ENCODE results near the gene GSK3A.

DNA sequence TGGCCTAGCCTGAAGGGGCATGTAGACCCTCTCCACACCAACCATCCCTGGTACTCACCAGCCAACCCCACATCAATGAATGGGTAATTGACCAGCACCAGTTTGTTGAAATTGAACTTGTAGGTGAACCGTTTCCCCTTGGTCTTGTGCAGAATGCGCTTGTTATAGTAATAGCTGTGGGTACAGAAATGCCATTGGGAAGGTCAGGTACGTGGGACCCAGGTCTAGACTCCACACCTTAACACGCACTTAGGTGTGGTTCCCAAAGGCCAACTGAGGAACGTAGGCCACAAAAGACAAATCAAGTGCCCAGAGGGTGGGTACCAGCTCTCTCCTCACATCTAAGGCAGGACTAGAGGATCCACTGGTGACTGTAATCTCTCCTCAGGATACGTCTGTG lies 7.4 kb upstream of the GSK3A start:
- TF ChIP-seq, protein P1, sequence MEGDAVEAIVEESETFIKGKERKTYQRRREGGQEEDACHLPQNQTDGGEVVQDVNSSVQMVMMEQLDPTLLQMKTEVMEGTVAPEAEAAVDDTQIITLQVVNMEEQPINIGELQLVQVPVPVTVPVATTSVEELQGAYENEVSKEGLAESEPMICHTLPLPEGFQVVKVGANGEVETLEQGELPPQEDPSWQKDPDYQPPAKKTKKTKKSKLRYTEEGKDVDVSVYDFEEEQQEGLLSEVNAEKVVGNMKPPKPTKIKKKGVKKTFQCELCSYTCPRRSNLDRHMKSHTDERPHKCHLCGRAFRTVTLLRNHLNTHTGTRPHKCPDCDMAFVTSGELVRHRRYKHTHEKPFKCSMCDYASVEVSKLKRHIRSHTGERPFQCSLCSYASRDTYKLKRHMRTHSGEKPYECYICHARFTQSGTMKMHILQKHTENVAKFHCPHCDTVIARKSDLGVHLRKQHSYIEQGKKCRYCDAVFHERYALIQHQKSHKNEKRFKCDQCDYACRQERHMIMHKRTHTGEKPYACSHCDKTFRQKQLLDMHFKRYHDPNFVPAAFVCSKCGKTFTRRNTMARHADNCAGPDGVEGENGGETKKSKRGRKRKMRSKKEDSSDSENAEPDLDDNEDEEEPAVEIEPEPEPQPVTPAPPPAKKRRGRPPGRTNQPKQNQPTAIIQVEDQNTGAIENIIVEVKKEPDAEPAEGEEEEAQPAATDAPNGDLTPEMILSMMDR (IDR thresholded peaks at IDR 0.05; ENCODE audit: poor library complexity): no peak
- TF ChIP-seq EZH2phosphoT487 (IDR thresholded peaks at IDR 0.05; ENCODE audit: low read depth, severe bottlenecking, unreplicated experiment) (no peak), EZH2 (IDR thresholded peaks at IDR 0.05; ENCODE audit: borderline replicate concordance) (no peak)
